RWPE1 (cell line): ENCODE measurements around the gene ANKRD26.

ENCODE experiments used
- CTCF ChIA-PET: fragments of 350-600 bp; sonication (Branson Sonifier 250); formaldehyde crosslinking; extraction: SDS; loops from one replicate; lab custom pipeline; 2021; lab: Yijun Ruan, JAX
- POLR2A ChIA-PET: fragments of 400-600 bp; formaldehyde crosslinking; extraction: SDS; loops from one replicate; lab custom pipeline; 2020; ENCODE audit warnings: antibody characterized with exemption; ENCODE audit not compliant: low non-redundant PET; lab: Yijun Ruan, JAX
- DNase-seq: peaks from one replicate; pipeline ENCODE4 v3.0.0; 2012; ENCODE audit warnings: low spot score
- H3K27ac ChIP-seq: fragments of 450-650 bp; 2 replicates; pipeline ENCODE4 v1.5.1; 2017
- TF ChIP-seq, protein P1 (sequence below): fragments of 450-650 bp; conservative IDR thresholded peaks from 2 replicates; pipeline ENCODE4 v1.5.1; 2017; ENCODE audit warnings: low read depth, mild to moderate bottlenecking

The ANKRD26 gene

DNA sequence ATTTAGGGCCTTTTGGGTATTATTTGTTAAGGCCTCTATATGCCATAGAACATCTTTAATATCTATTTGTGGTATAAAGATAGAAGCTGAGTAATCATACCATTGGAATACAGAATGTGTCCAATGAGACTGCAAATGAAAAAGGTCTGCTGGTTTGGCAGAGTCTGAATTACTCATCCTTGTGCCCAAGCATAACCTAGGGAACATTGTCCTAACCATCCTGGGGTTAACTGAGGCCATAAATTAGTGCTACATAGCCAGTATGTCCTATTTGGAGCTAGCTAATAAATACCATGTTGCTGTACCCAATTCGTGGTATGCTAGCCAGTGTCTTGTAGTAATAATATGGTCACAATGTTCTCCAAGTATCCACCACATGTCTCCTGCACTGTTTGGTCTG is 117.1 kb downstream of the ANKRD26 start:
- ChIA-PET POLR2A (no interaction called here), CTCF (no interaction called here)
- DNase-seq: no peak
- TF ChIP-seq, protein P1, sequence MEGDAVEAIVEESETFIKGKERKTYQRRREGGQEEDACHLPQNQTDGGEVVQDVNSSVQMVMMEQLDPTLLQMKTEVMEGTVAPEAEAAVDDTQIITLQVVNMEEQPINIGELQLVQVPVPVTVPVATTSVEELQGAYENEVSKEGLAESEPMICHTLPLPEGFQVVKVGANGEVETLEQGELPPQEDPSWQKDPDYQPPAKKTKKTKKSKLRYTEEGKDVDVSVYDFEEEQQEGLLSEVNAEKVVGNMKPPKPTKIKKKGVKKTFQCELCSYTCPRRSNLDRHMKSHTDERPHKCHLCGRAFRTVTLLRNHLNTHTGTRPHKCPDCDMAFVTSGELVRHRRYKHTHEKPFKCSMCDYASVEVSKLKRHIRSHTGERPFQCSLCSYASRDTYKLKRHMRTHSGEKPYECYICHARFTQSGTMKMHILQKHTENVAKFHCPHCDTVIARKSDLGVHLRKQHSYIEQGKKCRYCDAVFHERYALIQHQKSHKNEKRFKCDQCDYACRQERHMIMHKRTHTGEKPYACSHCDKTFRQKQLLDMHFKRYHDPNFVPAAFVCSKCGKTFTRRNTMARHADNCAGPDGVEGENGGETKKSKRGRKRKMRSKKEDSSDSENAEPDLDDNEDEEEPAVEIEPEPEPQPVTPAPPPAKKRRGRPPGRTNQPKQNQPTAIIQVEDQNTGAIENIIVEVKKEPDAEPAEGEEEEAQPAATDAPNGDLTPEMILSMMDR: no peak
- no peak overlapping the region for H3K27ac ChIP-seq

DNA sequence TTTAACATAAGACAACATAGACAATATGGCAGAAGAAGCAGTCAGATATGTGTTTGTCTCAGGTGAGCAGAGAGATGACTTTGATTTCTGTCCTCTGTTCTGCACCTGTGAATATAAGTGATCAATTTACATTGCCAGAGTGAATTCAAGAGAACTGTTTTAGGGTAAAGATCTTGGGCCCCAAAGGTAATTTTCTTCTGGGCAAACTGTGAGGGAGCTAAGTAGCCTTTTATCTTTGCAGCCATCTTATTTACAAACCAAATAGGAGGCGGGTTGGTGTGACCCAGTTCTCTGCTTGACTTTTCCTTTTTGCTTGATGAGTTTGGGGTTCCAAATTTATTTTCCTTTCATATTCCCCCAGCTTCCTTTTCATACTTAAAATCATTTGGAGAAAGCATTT is 118.2 kb downstream of the ANKRD26 start:
- TF ChIP-seq, protein P1: no peak
- POLR2A ChIA-PET: no interaction called here

DNA sequence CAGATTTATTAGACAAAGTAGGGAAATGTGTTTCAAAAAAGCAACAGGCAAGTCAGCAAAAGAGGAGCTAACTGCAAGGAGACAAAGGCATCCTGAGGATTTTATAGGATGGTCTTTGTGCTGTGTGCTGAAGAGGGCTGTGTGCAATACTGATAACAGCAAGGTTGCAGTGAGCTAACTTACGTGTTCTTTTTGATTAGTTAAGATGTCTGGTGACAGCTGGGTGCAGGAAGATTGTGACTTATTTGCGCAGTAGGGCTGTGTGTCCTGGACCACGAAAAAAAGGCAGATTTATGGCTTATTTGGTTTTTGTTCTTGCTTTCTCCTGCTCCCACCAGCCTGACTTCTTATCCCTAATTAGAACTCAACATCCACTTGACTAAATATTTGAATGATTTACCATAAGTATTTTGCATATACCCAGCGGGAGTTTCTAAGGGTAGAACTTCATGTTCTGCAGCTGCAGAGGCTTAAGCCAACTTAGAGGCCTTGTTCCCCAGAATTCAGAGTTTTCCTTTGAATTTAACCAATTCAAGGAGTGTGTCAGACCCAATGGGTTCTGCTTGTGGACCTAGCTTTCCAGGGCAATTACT is 119.0 kb downstream of the ANKRD26 start:
- TF ChIP-seq, protein P1: no peak
- no peak for DNase-seq
- ChIA-PET CTCF (interaction anchor here (0.7 kb wide), 1 partner anchor 1746 kb away, joined by 5 read pairs; no protein-coding TSS in a partner anchor), POLR2A (no interaction called here)
- H3K27ac ChIP-seq: no peak overlapping the region

More for the DNA sequence above, 118.2 kb downstream of the ANKRD26 start:
- no peak for DNase-seq
- CTCF ChIA-PET: interaction anchor here (0.6 kb wide), 1 partner anchor 77 kb away, joined by 3 read pairs; no protein-coding TSS in a partner anchor
- no peak overlapping the region for H3K27ac ChIP-seq

DNA sequence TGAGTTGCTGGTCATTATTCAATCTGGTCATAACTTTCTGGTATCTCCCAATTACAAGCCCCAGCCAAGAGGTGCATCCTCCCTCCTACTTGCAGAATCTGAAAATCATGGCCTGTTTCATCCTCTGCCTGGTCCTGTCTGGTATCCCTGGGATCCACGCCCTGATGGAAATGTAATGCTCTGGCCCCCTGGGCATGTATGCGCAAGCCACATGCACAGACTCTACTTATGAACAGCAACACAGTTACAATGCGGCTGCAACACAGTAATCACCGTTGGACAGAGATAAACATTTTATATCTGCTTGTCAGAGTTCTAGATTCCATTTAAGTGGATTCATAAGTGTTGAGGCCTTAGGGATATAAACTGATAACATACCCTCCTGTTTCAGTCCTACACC is 121.8 kb downstream of the ANKRD26 start:
- no peak overlapping the region for H3K27ac ChIP-seq
- ChIA-PET POLR2A (no interaction called here), CTCF (no interaction called here)
- DNase-seq: no peak
- TF ChIP-seq, protein P1: no peak

DNA sequence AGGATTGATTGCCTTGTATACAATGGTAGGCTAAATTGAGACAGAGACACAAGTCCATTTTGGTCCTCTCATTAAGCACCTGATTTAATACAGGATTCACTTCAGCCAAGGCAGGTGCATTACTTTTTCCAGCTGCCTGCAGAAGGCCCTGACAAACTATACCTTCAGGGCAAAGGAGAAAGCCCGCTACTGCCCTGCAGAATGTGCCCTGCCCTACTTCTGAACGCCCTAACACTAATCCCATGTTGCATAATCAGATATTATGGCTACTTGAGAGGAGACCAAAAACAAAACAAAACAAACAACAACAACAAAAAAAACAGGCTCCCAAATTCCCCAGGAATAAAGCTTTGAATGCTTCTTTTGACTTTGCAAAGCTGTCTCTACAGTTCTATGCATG is 122.7 kb downstream of the ANKRD26 start:
- DNase-seq: no peak
- ChIA-PET CTCF (no interaction called here), POLR2A (no interaction called here)
- no peak overlapping the region for H3K27ac ChIP-seq
- TF ChIP-seq, protein P1: no peak

DNA sequence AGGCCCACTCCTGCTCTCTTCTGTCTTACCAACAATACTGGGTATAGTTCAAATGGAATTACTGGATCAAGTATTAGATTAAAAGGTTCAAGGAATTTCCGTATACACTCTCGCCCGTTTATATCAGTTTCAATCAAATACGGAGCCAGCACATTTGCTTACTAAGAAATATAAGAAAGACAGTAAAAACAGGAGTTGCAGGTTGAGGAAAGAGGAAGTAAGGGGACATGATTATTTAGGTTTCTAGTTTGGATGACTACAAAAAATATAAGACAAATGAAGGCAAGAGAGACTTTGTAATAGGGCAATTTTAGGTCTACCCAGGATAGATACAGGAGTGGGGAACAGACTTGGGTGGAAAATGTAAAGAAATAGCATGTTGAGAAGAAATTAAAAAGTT is 129.6 kb downstream of the ANKRD26 start:
- POLR2A ChIA-PET: no interaction called here
- CTCF ChIA-PET: no interaction called here
- no peak for DNase-seq
- TF ChIP-seq, protein P1: no peak
- H3K27ac ChIP-seq: no peak overlapping the region
